ENCODE measurements around the gene ARL5B. TPM values are rescaled to one million over a fixed set of nuclear protein-coding genes. Genes with fewer than 3 reads are reported as not detected.

Gene ARL5B
- total RNA-seq, 1 donor from 2014 or later = 44.9 TPM

DNA sequence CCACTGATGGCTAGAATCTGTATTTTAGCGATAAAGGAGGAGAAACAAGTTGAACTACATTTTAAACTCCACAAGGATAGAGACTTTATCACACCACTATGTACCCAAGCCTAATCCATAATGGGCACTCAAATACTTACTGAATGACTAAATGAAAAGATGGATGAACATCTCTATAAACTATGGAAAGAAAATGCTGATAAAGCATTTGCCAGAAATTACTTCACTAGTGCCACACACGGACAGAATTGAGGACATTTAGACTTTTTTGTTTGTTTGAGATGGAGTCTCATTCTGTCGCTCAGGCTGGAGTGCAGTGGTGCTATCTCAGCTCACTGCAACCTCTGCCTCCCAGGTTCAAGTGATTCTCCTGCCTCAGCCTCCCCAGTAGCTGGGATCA, 6.1 kb upstream of the ARL5B start:
- Mint-ChIP-seq H3K27ac (peak overlapping the region; percentile 95), H3K4me1 (peaks cover 35% of the 10 kb centered on the region), H3K4me3 (peak overlapping the region; percentile 94), H3K27me3 (ENCODE audit: low read depth) (no peaks in the 10 kb centered on the region), H3K9me3 (no peaks in the 10 kb centered on the region), H3K36me3 (no peaks in the 10 kb centered on the region)
- no peak for DNase-seq (ENCODE audit: low spot score in 2 of 2, unreplicated experiment in 2 of 2)
- TF ChIP-seq, protein P1, sequence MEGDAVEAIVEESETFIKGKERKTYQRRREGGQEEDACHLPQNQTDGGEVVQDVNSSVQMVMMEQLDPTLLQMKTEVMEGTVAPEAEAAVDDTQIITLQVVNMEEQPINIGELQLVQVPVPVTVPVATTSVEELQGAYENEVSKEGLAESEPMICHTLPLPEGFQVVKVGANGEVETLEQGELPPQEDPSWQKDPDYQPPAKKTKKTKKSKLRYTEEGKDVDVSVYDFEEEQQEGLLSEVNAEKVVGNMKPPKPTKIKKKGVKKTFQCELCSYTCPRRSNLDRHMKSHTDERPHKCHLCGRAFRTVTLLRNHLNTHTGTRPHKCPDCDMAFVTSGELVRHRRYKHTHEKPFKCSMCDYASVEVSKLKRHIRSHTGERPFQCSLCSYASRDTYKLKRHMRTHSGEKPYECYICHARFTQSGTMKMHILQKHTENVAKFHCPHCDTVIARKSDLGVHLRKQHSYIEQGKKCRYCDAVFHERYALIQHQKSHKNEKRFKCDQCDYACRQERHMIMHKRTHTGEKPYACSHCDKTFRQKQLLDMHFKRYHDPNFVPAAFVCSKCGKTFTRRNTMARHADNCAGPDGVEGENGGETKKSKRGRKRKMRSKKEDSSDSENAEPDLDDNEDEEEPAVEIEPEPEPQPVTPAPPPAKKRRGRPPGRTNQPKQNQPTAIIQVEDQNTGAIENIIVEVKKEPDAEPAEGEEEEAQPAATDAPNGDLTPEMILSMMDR (IDR thresholded peaks at IDR 0.05; ENCODE audit: unreplicated experiment) = no peak

DNA sequence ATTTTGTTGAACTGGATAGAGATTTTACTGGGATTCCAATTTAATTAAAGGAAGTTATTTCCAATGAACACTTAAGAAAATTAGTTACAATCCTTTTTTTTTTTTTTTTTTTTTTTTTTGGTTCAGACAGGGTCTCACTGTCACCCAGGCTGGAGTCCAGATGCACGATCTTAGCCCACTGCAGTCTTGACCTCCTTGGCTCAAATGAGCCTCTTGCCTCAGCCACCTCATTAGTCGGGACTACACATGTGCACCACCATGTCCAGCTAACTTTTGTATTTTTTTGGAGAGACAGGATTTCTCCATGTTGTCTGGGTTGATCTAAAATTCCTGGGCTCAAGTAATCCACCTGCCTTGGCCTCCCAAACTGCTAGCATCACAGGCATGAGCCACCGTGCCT, 2.5 kb upstream of the ARL5B start:
- Mint-ChIP-seq H3K27ac (peak overlapping the region; percentile 56), H3K4me1 (peaks cover 28% of the 10 kb centered on the region), H3K27me3 (ENCODE audit: low read depth) (no peaks in the 10 kb centered on the region), H3K4me3 (no peak overlapping the region), H3K9me3 (no peaks in the 10 kb centered on the region), H3K36me3 (no peaks in the 10 kb centered on the region)
- TF ChIP-seq, protein P1 (IDR thresholded peaks at IDR 0.05; ENCODE audit: unreplicated experiment) = no peak
- DNase-seq (ENCODE audit: low spot score in 2 of 2, unreplicated experiment in 2 of 2) = no peak

DNA sequence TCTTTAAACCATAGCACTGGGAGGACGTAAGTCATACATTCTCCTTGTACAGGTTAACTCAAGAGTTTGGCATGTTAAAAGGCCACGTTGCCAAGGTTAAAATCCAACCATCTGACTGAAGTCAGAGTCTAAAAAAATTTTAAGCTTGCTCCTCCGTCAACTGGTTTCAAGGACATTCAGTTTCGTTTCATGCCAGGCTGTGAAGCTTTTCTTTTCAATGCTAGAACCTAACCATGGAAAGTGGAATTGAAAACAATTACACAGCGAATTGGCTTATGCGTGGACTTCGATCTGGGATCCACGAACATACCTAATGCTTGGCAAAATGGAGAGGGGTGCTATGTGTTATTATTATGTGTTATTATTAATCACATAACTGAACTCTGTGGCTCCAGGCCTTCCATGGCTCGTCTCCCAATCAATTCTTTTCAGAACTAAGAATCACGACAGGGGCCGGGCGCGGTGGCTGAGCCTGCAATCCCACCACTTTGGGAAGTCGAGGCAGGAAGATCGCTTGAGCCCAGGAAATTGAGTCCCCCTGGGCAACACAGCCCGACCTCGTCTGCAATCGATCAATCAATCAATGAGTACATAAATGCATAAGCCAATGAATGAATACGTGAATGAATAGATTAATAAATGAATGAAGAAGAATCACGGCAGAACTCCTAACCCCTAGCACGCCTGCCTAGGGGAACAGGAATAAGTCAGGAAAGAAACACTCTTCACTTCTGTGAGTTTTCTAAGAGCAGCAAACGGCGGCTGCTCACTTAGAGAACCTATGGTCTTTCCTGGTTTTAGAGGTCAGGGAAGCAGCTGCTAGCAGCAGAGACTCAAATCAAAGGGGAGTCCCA, 733 bp upstream of the ARL5B start:
- H3K4me3 Mint-ChIP-seq = peak overlapping the region; percentile 96
- peaks cover 30% of the 10 kb centered on the region for H3K4me1 Mint-ChIP-seq
- no peak for DNase-seq (ENCODE audit: low spot score in 2 of 2, unreplicated experiment in 2 of 2)
- TF ChIP-seq, protein P1 (IDR thresholded peaks at IDR 0.05; ENCODE audit: unreplicated experiment) = no peak
- no peaks in the 10 kb centered on the region for H3K9me3 Mint-ChIP-seq
- peak overlapping the region; percentile 100 for H3K27ac Mint-ChIP-seq
- no peaks in the 10 kb centered on the region for H3K27me3 Mint-ChIP-seq (ENCODE audit: low read depth)
- H3K36me3 Mint-ChIP-seq = no peaks in the 10 kb centered on the region

DNA sequence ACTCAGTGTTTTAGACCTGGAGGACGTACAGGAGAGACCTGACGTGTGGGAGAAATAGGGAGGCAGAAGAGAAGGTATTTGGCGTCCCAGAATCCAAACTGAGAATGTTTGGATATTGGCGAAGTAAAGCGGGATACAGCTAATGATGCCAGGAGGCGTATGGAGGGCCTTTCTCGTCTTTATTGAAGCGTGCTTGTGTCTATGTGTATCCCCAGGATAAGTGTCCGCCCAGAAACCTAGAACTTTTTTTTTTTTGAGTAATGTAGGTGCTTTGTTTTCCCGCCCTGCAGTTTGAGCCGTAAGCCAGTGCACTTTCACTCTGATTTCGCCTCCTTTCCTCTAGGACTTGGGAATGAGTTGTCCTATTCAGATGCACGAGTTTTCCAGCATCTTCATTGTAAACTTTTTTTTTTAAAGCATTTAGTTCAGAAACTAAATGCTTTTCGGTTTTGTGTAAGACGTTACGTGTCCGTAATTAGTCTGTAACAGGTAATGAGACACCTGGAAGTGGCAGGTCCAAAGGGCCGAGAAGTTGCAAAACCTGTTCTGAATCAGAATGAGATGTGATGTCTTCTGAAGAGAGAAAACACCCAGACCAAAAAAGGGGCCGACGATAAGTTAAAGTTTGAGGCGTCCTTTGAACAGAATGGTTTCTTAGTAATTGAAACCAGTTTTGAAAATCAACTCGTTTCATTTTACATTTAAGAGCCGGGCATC, 746 bp downstream of the ARL5B start:
- TF ChIP-seq, protein P1 (IDR thresholded peaks at IDR 0.05; ENCODE audit: unreplicated experiment) = no peak
- H3K27me3 Mint-ChIP-seq (ENCODE audit: low read depth) = no peaks in the 10 kb centered on the region
- DNase-seq (ENCODE audit: low spot score in 2 of 2, unreplicated experiment in 2 of 2) = no peak
- peaks cover 32% of the 10 kb centered on the region for H3K4me1 Mint-ChIP-seq
- H3K9me3 Mint-ChIP-seq = no peaks in the 10 kb centered on the region
- H3K36me3 Mint-ChIP-seq = peaks cover 2% of the 10 kb centered on the region
- peak overlapping the region; percentile 98 for H3K27ac Mint-ChIP-seq
- H3K4me3 Mint-ChIP-seq = peak overlapping the region; percentile 96

DNA sequence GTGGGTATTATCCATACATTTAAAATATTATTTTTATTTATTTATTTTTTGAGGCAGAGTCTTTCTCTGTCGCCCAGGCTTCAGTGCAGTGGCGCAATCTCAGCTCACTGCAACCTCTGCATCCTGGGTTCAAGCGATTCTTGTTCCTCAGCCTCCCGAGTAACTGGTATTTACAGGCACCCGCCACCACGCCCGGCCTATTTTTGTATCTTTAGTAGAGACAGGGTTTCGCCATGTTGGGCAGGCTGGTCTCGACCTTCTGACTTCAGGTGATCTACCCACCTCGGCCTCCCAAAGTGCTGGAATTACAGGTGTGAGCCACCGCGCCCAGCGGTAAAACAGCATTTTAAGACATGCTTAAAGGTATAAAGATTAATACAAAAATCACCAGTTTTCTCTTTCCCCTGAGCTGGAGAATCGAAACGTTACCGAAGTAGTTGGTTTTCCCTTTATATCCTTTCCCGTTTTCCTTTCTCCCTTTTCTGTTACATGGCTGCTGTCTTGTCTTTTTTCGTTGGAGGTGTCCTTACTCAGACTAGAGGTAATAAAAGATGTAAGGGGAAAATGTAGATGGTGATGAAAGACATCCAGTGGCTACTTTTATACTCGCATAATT, 1.7 kb downstream of the ARL5B start:
- DNase-seq (ENCODE audit: low spot score in 2 of 2, unreplicated experiment in 2 of 2) = no peak
- no peaks in the 10 kb centered on the region for H3K27me3 Mint-ChIP-seq (ENCODE audit: low read depth)
- H3K36me3 Mint-ChIP-seq = peaks cover 2% of the 10 kb centered on the region
- H3K4me3 Mint-ChIP-seq = peak overlapping the region; percentile 96
- H3K4me1 Mint-ChIP-seq = peaks cover 39% of the 10 kb centered on the region
- no peaks in the 10 kb centered on the region for H3K9me3 Mint-ChIP-seq
- H3K27ac Mint-ChIP-seq = peak overlapping the region; percentile 84
- TF ChIP-seq, protein P1 (IDR thresholded peaks at IDR 0.05; ENCODE audit: unreplicated experiment) = no peak
